SU-DHL-6 (cell line): ENCODE measurements around the gene DLEU7.

Experiments
- H2AFZ ChIP-seq: fragments of 200-600 bp; sonication (generic); 2 replicates; pipeline ENCODE4 v1.6.1; 2014; ENCODE audit warnings: low read depth, mild to moderate bottlenecking, moderate library complexity, mixed read lengths, antibody characterized with exemption, low read length; ENCODE audit not compliant: severe bottlenecking
- H3F3A ChIP-seq: fragments of 200-600 bp; shearing (Covaris generic); 2 replicates; pipeline ENCODE4 v1.6.0; 2016; ENCODE audit warnings: antibody characterized with exemption, mild to moderate bottlenecking; ENCODE audit not compliant: insufficient read depth
- H3K27ac ChIP-seq: fragments of 200-600 bp; sonication (generic); 2 replicates; pipeline ENCODE4 v1.5.1; 2016; ENCODE audit warnings: low read depth, mild to moderate bottlenecking, low read length, moderate library complexity, mixed read lengths
- H3K27me3 ChIP-seq: fragments of 200-600 bp; sonication (generic), shearing (Covaris generic); 2 replicates; pipeline ENCODE4 v1.6.0; 2014; ENCODE audit warnings: mild to moderate bottlenecking, low read length
- H3K36me3 ChIP-seq: fragments of 200-600 bp; sonication (generic); 2 replicates; pipeline ENCODE4 v1.6.1; 2014; ENCODE audit warnings: mild to moderate bottlenecking, low read length, mixed read lengths
- H3K4me2 ChIP-seq: fragments of 300-600, 200-600 bp; shearing (Covaris generic), sonication (generic); 2 replicates; pipeline ENCODE4 v1.6.0; 2014; ENCODE audit warnings: low read length, low read depth, mild to moderate bottlenecking; ENCODE audit not compliant: poor library complexity, severe bottlenecking
- H3K4me3 ChIP-seq: fragments of 200-600 bp; sonication (generic); 2 replicates; pipeline ENCODE4 v1.5.1; 2014; ENCODE audit warnings: antibody characterized with exemption, low read length, mild to moderate bottlenecking, mixed read lengths; ENCODE audit not compliant: insufficient read depth, poor library complexity, severe bottlenecking
- H3K79me2 ChIP-seq: fragments of 200-600 bp; sonication (generic); 2 replicates; pipeline ENCODE4 v1.6.1; 2014; ENCODE audit warnings: mild to moderate bottlenecking, low read length, moderate library complexity; ENCODE audit not compliant: insufficient read depth
- H3K9ac ChIP-seq: fragments of 200-600 bp; sonication (generic); 2 replicates; pipeline ENCODE4 v1.7.0; 2014; ENCODE audit warnings: mild to moderate bottlenecking, low read length
- H3K9me2 ChIP-seq: fragments of 200-600 bp; sonication (generic); replicated peaks from 2 replicates; pipeline ENCODE4 v1.6.1; 2014; ENCODE audit warnings: low read length; ENCODE audit not compliant: insufficient read depth
- H3K9me3 ChIP-seq: fragments of 200-600 bp; sonication (generic); 2 replicates; pipeline ENCODE4 v1.6.1; 2014; ENCODE audit warnings: low read length, mixed read lengths; ENCODE audit not compliant: insufficient read depth
- H4K20me1 ChIP-seq: fragments of 200-600 bp; sonication (generic); 2 replicates; pipeline ENCODE4 v1.6.1; 2014; ENCODE audit warnings: low read depth, mild to moderate bottlenecking, antibody characterized with exemption, low read length, moderate library complexity, mixed read lengths
- EZH2phosphoT487 ChIP-seq: fragments of 200-600 bp; sonication (generic), shearing (Covaris generic); conservative IDR thresholded peaks from 2 replicates; pipeline ENCODE4 v1.6.1; 2018; ENCODE audit warnings: mild to moderate bottlenecking, antibody characterized with exemption, low read length, moderate library complexity, mixed read lengths
- TF ChIP-seq, protein P1 (sequence below): fragments of 200-600 bp; sonication (generic); IDR thresholded peaks from one replicate; pipeline ENCODE4 v1.5.1; 2017; ENCODE audit warnings: antibody characterized with exemption, mild to moderate bottlenecking, low read length, moderate library complexity; ENCODE audit not compliant: insufficient read depth, poor library complexity, severe bottlenecking

The DLEU7 gene

DNA sequence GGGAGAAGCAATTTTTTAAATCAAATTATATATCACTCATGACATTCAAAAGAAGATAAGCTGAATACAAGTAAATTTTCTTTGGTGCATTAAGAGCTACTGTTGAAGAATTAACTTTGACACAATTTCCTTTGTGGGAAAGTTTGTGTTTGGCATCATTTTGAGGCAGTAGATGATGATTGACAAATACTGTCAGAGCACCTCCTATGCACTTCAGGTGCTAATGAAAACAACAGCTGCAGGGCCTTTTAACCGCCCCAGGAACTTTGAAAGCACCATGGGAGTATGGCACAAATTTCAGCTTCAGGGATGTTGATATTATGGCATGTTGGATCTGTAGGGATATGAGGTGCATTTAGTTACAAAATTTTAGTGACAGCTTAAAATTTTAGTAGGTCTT is 21.0 kb upstream of the DLEU7 start:
- Histone ChIP-seq H3K4me2 (no peak overlapping the region), H3K9me3 (0 out of 2 replicates have a peak, but pooled peaks cover 7% of the 10 kb centered on the region), H2AFZ (no peak overlapping the region), H3K79me2 (no peaks in the 10 kb centered on the region), H3K9ac (no peak overlapping the region), H3K9me2 (no peaks in the 10 kb centered on the region), H3K36me3 (no peaks in the 10 kb centered on the region), H3K27me3 (no peaks in the 10 kb centered on the region), H3K4me3 (no peak overlapping the region), H4K20me1 (no peaks in the 10 kb centered on the region), H3F3A (no peaks in the 10 kb centered on the region), H3K27ac (no peak overlapping the region)
- TF ChIP-seq, protein P1, sequence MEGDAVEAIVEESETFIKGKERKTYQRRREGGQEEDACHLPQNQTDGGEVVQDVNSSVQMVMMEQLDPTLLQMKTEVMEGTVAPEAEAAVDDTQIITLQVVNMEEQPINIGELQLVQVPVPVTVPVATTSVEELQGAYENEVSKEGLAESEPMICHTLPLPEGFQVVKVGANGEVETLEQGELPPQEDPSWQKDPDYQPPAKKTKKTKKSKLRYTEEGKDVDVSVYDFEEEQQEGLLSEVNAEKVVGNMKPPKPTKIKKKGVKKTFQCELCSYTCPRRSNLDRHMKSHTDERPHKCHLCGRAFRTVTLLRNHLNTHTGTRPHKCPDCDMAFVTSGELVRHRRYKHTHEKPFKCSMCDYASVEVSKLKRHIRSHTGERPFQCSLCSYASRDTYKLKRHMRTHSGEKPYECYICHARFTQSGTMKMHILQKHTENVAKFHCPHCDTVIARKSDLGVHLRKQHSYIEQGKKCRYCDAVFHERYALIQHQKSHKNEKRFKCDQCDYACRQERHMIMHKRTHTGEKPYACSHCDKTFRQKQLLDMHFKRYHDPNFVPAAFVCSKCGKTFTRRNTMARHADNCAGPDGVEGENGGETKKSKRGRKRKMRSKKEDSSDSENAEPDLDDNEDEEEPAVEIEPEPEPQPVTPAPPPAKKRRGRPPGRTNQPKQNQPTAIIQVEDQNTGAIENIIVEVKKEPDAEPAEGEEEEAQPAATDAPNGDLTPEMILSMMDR: no peak
- TF ChIP-seq EZH2phosphoT487: no peak

DNA sequence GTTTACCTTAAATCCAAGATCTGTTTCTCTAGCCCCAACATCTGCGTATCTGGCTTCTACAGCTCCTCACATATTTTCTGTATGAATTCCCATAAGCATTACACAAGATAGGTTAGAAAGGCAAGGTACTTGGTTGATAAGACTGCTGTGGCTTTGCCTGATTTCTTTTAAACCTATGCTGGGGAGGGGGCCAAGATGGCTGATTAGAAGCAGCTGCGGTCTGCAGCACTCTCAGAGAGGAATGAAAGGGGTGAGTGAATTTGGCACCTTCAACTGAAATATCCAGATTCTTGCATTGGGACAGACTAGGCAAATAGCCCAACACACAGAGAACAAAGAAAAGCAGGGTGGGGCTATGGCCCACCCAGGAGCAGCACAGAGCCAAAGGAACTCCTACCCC is 12.2 kb upstream of the DLEU7 start:
- Histone ChIP-seq H3K4me3 (no peak overlapping the region), H3F3A (no peaks in the 10 kb centered on the region), H3K9me3 (peaks cover 11% of the 10 kb centered on the region; the same call in 1 of the 2 replicates), H3K79me2 (no peaks in the 10 kb centered on the region), H2AFZ (no peak overlapping the region), H3K4me2 (no peak overlapping the region), H3K36me3 (no peaks in the 10 kb centered on the region), H3K27me3 (no peaks in the 10 kb centered on the region), H3K9ac (no peak overlapping the region), H3K27ac (no peak overlapping the region), H3K9me2 (no peaks in the 10 kb centered on the region), H4K20me1 (no peaks in the 10 kb centered on the region)
- TF ChIP-seq, protein P1: no peak
- no peak for TF ChIP-seq EZH2phosphoT487

DNA sequence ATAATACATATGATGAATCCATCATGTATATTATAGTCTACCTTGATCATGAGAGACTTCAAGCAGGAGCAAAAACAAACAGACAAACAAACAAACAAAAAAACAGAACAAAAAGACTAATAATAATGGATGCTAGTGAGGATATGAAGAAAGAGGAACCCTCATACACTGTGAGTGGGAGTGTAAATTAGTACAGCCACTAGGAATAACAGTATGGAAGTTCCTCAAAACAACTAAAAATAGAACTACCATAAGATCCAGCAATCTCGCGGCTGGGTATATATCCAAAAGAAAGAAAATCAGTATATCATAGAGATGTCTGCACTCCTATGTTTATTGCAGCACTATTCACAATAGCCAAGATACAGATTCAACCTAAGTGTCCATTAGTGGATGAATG is 7.0 kb upstream of the DLEU7 start:
- Histone ChIP-seq H3K79me2 (no peaks in the 10 kb centered on the region), H3F3A (no peaks in the 10 kb centered on the region), H3K9me3 (no peaks in the 10 kb centered on the region), H2AFZ (no peak overlapping the region), H3K27ac (no peak overlapping the region), H3K4me3 (no peak overlapping the region), H3K9ac (no peak overlapping the region), H3K9me2 (no peaks in the 10 kb centered on the region), H3K4me2 (no peak overlapping the region), H3K27me3 (no peaks in the 10 kb centered on the region), H3K36me3 (no peaks in the 10 kb centered on the region), H4K20me1 (no peaks in the 10 kb centered on the region)
- no peak for TF ChIP-seq EZH2phosphoT487
- TF ChIP-seq, protein P1: no peak

DNA sequence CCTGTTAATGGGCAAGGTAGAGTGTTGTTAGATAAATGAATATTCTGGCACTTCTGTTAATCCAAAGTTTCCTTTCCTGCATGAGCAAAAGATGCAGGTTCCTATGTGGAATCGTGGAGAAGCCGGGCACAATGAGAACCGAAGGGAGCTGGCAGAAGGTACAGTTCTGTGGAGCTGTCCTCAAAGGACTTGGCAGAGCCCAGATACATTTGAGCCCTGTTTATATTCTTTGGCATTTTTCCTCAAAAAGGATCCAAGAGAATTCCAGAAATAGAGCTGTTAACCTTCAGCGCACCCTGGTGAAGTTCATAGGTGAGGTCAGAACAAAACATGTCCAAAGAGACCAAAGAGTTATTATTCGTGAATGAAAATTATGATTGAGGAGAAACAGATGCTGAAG is 4.0 kb upstream of the DLEU7 start:
- no peaks in the 10 kb centered on the region for H4K20me1 ChIP-seq
- no peaks in the 10 kb centered on the region for H3K79me2 ChIP-seq
- no peak overlapping the region for H3K9ac ChIP-seq
- no peak for TF ChIP-seq EZH2phosphoT487
- TF ChIP-seq, protein P1: no peak
- no peaks in the 10 kb centered on the region for H3K9me2 ChIP-seq
- H2AFZ ChIP-seq: no peak overlapping the region
- H3K4me2 ChIP-seq: no peak overlapping the region
- H3K36me3 ChIP-seq: no peaks in the 10 kb centered on the region
- no peaks in the 10 kb centered on the region for H3K9me3 ChIP-seq
- no peak overlapping the region for H3K4me3 ChIP-seq
- no peak overlapping the region for H3K27ac ChIP-seq
- H3F3A ChIP-seq: no peaks in the 10 kb centered on the region
- H3K27me3 ChIP-seq: no peaks in the 10 kb centered on the region
